GM18507 (cell line): Measurements from ENCODE around the gene CCDC87.
"Not testable (repeated sequence)": the region's sequence is repeated elsewhere in the genome, so short reads cannot be mapped to it uniquely, and the experiment has no call there.

Source experiments
- DNase-seq: peaks from one replicate; pipeline ENCODE4 v3.0.0; 2011; ENCODE audit warnings: low read depth; ENCODE audit not compliant: insufficient read length; ENCODE audit errors: extremely low spot score
- FAIRE-seq: peaks from 2 replicates; lab custom pipeline; 2011; peaks lifted over from hg19 to GRCh38; lab: Jason Lieb, UNC

Gene CCDC87

GRCh38 chr11:66586136-66586535, 6.7 kb downstream of the CCDC87 start:
- FAIRE-seq: no peak
- DNase-seq: no peak

- FAIRE-seq, DNase-seq: not testable (repeated sequence)
Measured at GRCh38 chr11:66585447-66585846, 7.4 kb downstream of the CCDC87 start.

- DNase-seq, FAIRE-seq: not testable (repeated sequence)
Measured at GRCh38 chr11:66582565-66583147, 10.2 kb downstream of the CCDC87 start.

- no peak for FAIRE-seq
- no peak for DNase-seq
Measured at GRCh38 chr11:66581261-66581660, 11.6 kb downstream of the CCDC87 start.

- DNase-seq: no peak
- FAIRE-seq: no peak
Measured at GRCh38 chr11:66580803-66581202, 12.1 kb downstream of the CCDC87 start.

GRCh38 chr11:66579017-66579606, 13.8 kb downstream of the CCDC87 start:
- DNase-seq (peak; percentile 70), FAIRE-seq (peak; percentile 41)

GRCh38 chr11:66570850-66571180, 22.0 kb downstream of the CCDC87 start:
- FAIRE-seq: no peak

GRCh38 chr11:66570079-66570849, 22.6 kb downstream of the CCDC87 start:
- DNase-seq (no peak), FAIRE-seq (no peak)

More at GRCh38 chr11:66570850-66571180, 22.0 kb downstream of the CCDC87 start:
- DNase-seq: no peak

GRCh38 chr11:66569076-66569475, 23.8 kb downstream of the CCDC87 start:
- DNase-seq (no peak), FAIRE-seq (no peak)

- DNase-seq (peak; percentile 76), FAIRE-seq (peak; percentile 12)
Measured at GRCh38 chr11:66568124-66568916, 24.5 kb downstream of the CCDC87 start, which contains the start of gene CTSF. Gene CTSF, minus strand, starts transcription at chr11:66568606. Its CDS starts 120 bp downstream, at chr11:66568486.

- no peak for DNase-seq
- FAIRE-seq: no peak
Measured at GRCh38 chr11:66567787-66568123, 25.1 kb downstream of the CCDC87 start.

GRCh38 chr11:66566221-66566620, 26.6 kb downstream of the CCDC87 start:
- FAIRE-seq: no peak

GRCh38 chr11:66564984-66565383, 27.9 kb downstream of the CCDC87 start:
- no peak for FAIRE-seq

More at GRCh38 chr11:66566221-66566620, 26.6 kb downstream of the CCDC87 start:
- DNase-seq: no peak

GRCh38 chr11:66564538-66564937, 28.3 kb downstream of the CCDC87 start:
- FAIRE-seq: no peak
- DNase-seq: no peak

More at GRCh38 chr11:66564984-66565383, 27.9 kb downstream of the CCDC87 start:
- no peak for DNase-seq

- FAIRE-seq: no peak
Measured at GRCh38 chr11:66563832-66564231, 29.0 kb downstream of the CCDC87 start.

GRCh38 chr11:66562907-66563583, 29.8 kb downstream of the CCDC87 start:
- FAIRE-seq: no peak
- no peak for DNase-seq

More at GRCh38 chr11:66563832-66564231, 29.0 kb downstream of the CCDC87 start:
- no peak for DNase-seq

GRCh38 chr11:66562275-66562674, 30.6 kb downstream of the CCDC87 start:
- FAIRE-seq: no peak
- DNase-seq: no peak

GRCh38 chr11:66561975-66562248, 31.0 kb downstream of the CCDC87 start:
- FAIRE-seq (no peak), DNase-seq (no peak)

- no peak for FAIRE-seq
- DNase-seq: no peak
Measured at GRCh38 chr11:66561178-66561974, 31.5 kb downstream of the CCDC87 start.
